H1 (cell line): ENCODE results near the gene C16orf87. TPM values are rescaled to one million over a fixed set of nuclear protein-coding genes. Genes with fewer than 3 reads are reported as not detected.

Experiments
- CTCF ChIA-PET: fragments of 300-600 bp; sonication (Branson Sonifier 250); formaldehyde crosslinking; loops from one replicate; lab custom pipeline; 2021; ENCODE audit not compliant: partially characterized antibody; lab: Charles Lee
- POLR2A ChIA-PET: fragments of 300-600 bp; sonication (Branson Sonifier 250); formaldehyde crosslinking; loops from one replicate; lab custom pipeline; 2021; ENCODE audit warnings: inconsistent platforms; ENCODE audit not compliant: partially characterized antibody; lab: Charles Lee
- DNase-seq, 2 experiments: peaks; one replicate each; pipeline versions ENCODE4 v3.0.0 to v3.0.0-alpha.2; 2010 to 2022; ENCODE audit warnings: low spot score in 2 of 2, low read depth in 1 of 2, mixed read lengths in 1 of 2
- FAIRE-seq: peaks from 2 replicates; lab custom pipeline; 2011; peaks lifted over from hg19 to GRCh38; lab: Jason Lieb, UNC
- H2AFZ ChIP-seq: 2 replicates; pipeline ENCODE4 v1.8.1; 2012; ENCODE audit warnings: low read length, inconsistent platforms
- H2AK5ac ChIP-seq: 2 replicates; pipeline ENCODE4 v1.6.1; 2013; ENCODE audit warnings: low read depth, low read length
- H2BK120ac ChIP-seq: replicated peaks from 2 replicates; pipeline ENCODE3; 2013; ENCODE audit warnings: low read depth, low read length, inconsistent platforms
- H2BK12ac ChIP-seq: 2 replicates; pipeline ENCODE4 v1.6.1; 2013; ENCODE audit warnings: low read depth, low read length
- H2BK15ac ChIP-seq: 2 replicates; pipeline ENCODE4 v1.6.1; 2013; ENCODE audit warnings: low read length
- H2BK20ac ChIP-seq: 2 replicates; pipeline ENCODE4 v1.6.1; 2013; ENCODE audit warnings: low read length
- H2BK5ac ChIP-seq: 2 replicates; pipeline ENCODE4 v1.6.1; 2013; ENCODE audit warnings: low read depth, low read length
- H3K14ac ChIP-seq: 2 replicates; pipeline ENCODE4 v1.6.1; 2013; ENCODE audit warnings: inconsistent platforms; ENCODE audit not compliant: insufficient read length
- H3K18ac ChIP-seq: 2 replicates; pipeline ENCODE4 v1.6.1; 2013; ENCODE audit warnings: low read length; ENCODE audit errors: extremely low read depth
- H3K23ac ChIP-seq: 2 replicates; pipeline ENCODE4 v1.6.1; 2013; ENCODE audit warnings: inconsistent platforms; ENCODE audit not compliant: insufficient read length
- H3K23me2 ChIP-seq: 2 replicates; pipeline ENCODE4 v1.6.1; 2013; ENCODE audit warnings: low read depth, low read length
- H3K27ac ChIP-seq: 2 replicates; pipeline ENCODE4 v1.6.1; 2011; ENCODE audit warnings: low read depth, low read length, inconsistent platforms
- H3K27me3 ChIP-seq, 4 experiments: replicated peaks in 1 of 4; 1 replicate in 1 of 4; 2 replicates in 3 of 4; pipeline versions ENCODE4 v1.6.1 to v1.8.1; 2011 to 2013; ENCODE audit warnings: low read length in 3 of 4, mild to moderate bottlenecking in 3 of 4, inconsistent platforms in 2 of 4, mixed read lengths in 2 of 4, moderate library complexity in 1 of 4; ENCODE audit not compliant: control insufficient read depth in 3 of 4, insufficient read depth in 3 of 4; ENCODE audit errors: extremely low read depth in 1 of 4
- H3K36me3 ChIP-seq, 4 experiments: 2 replicates each; pipeline versions ENCODE4 v1.6.1 to v1.8.1; 2011 to 2013; ENCODE audit warnings: mild to moderate bottlenecking in 4 of 4, low read length in 3 of 4, moderate library complexity in 2 of 4, control low read depth in 1 of 4, inconsistent platforms in 1 of 4; ENCODE audit not compliant: insufficient read depth in 4 of 4, control insufficient read depth in 2 of 4
- H3K4ac ChIP-seq: replicated peaks from 2 replicates; pipeline ENCODE3; 2013; ENCODE audit warnings: low read length, low read depth, mixed read lengths, inconsistent platforms; ENCODE audit not compliant: insufficient read length
- H3K4me1 ChIP-seq, 4 experiments: replicated peaks in 1 of 4; 1 replicate in 1 of 4; 2 replicates in 3 of 4; pipeline versions ENCODE4 v1.6.1 to v1.8.1; 2011 to 2013; ENCODE audit warnings: low read length in 3 of 4, inconsistent platforms in 2 of 4, mixed read lengths in 1 of 4; ENCODE audit not compliant: insufficient read depth in 4 of 4, control insufficient read depth in 3 of 4
- H3K4me2 ChIP-seq, 2 experiments: 2 replicates each; pipeline versions ENCODE4 v1.6.1 to v1.8.1; 2011 to 2013; ENCODE audit warnings: low read depth in 2 of 2, low read length in 2 of 2, control low read depth in 1 of 2, inconsistent platforms in 1 of 2, mild to moderate bottlenecking in 1 of 2; ENCODE audit not compliant: insufficient read depth in 1 of 2
- H3K4me3 ChIP-seq, 4 experiments: fragments of 200-600, 300-600 bp in 1 of 4; sonication (generic), shearing (Covaris generic), sonication (Bioruptor Twin) in 1 of 4; 2 replicates each; pipeline versions ENCODE4 v1.5.1 to v1.8.1; 2011 to 2016; ENCODE audit warnings: low read length in 4 of 4, low read depth in 3 of 4, control low read depth in 2 of 4, inconsistent platforms in 2 of 4, mild to moderate bottlenecking in 2 of 4, mixed read lengths in 1 of 4, moderate library complexity in 1 of 4; ENCODE audit not compliant: insufficient read depth in 2 of 4; ENCODE audit errors: extremely low read depth in 1 of 4
- H3K56ac ChIP-seq: replicated peaks from 2 replicates; pipeline ENCODE3; 2013; ENCODE audit warnings: low read depth, mild to moderate bottlenecking, mixed read lengths, low read length, inconsistent platforms; ENCODE audit not compliant: insufficient read length
- H3K79me1 ChIP-seq: 2 replicates; pipeline ENCODE4 v1.6.1; 2013; ENCODE audit warnings: low read depth, low read length, control low read depth
- H3K79me2 ChIP-seq, 2 experiments: 2 replicates each; pipeline versions ENCODE4 v1.6.1 to v1.8.1; 2012 to 2013; ENCODE audit warnings: low read length in 2 of 2, mild to moderate bottlenecking in 2 of 2, inconsistent platforms in 1 of 2; ENCODE audit not compliant: insufficient read depth in 2 of 2, control insufficient read depth in 1 of 2
- H3K9ac ChIP-seq, 4 experiments: replicated peaks in 1 of 4; 1 replicate in 1 of 4; 2 replicates in 3 of 4; pipeline versions ENCODE4 v1.6.1 to v1.8.1; 2011 to 2013; ENCODE audit warnings: low read depth in 3 of 4, low read length in 3 of 4, control low read depth in 2 of 4, mild to moderate bottlenecking in 2 of 4, moderate library complexity in 2 of 4, inconsistent platforms in 1 of 4; ENCODE audit errors: extremely low read depth in 1 of 4
- H3K9me3 ChIP-seq, 2 experiments: 2 replicates each; pipeline versions ENCODE4 v1.6.1 to v1.8.1; 2012 to 2013; ENCODE audit warnings: mild to moderate bottlenecking in 2 of 2, moderate library complexity in 2 of 2, control low read depth in 1 of 2, inconsistent platforms in 1 of 2, low read depth in 1 of 2, low read length in 1 of 2, mixed read lengths in 1 of 2; ENCODE audit not compliant: insufficient read depth in 2 of 2
- H4K20me1 ChIP-seq, 2 experiments: replicated peaks in 1 of 2; 2 replicates each; pipeline versions ENCODE3 to v1.8.1; 2011 to 2013; ENCODE audit warnings: inconsistent platforms in 2 of 2, low read length in 2 of 2, mild to moderate bottlenecking in 1 of 2; ENCODE audit not compliant: insufficient read depth in 2 of 2, control insufficient read depth in 1 of 2
- H4K5ac ChIP-seq: 2 replicates; pipeline ENCODE4 v1.6.1; 2013; ENCODE audit warnings: low read length, low read depth, mixed read lengths, inconsistent platforms; ENCODE audit not compliant: insufficient read length
- H4K8ac ChIP-seq: 2 replicates; pipeline ENCODE4 v1.8.0; 2013; ENCODE audit warnings: mild to moderate bottlenecking, moderate library complexity, low read length, inconsistent platforms; ENCODE audit not compliant: insufficient read depth; ENCODE audit errors: extremely low read depth
- H4K91ac ChIP-seq: replicated peaks from 2 replicates; pipeline ENCODE3; 2013; ENCODE audit warnings: low read length, mixed read lengths, inconsistent platforms; ENCODE audit not compliant: insufficient read length
- BACH1 ChIP-seq: IDR thresholded peaks from 2 replicates; pipeline ENCODE4 v1.6.1; 2012; ENCODE audit warnings: low read length, improper control_type of control experiment
- CBX8 ChIP-seq: fragments of 300-800, 300-1000 bp; sonication (generic); IDR thresholded peaks from 2 replicates; pipeline ENCODE4 v1.7.1; 2016; ENCODE audit warnings: low read depth, low read length, borderline replicate concordance
- CHD1 ChIP-seq: IDR thresholded peaks from 2 replicates; pipeline ENCODE4 v1.6.1; 2012; ENCODE audit warnings: low read depth, low read length, improper control_type of control experiment
- EZH2 ChIP-seq: fragments of 200-600 bp; sonication (generic); IDR thresholded peaks from 2 replicates; pipeline ENCODE4 v1.7.1; 2012; ENCODE audit warnings: low read depth, mild to moderate bottlenecking, moderate library complexity, low read length, inconsistent platforms; ENCODE audit not compliant: severe bottlenecking
- GTF2F1 ChIP-seq: IDR thresholded peaks from 2 replicates; pipeline ENCODE4 v1.6.1; 2012; ENCODE audit warnings: low read depth, low read length, improper control_type of control experiment, borderline replicate concordance
- KDM1A ChIP-seq: fragments of 200-600, 300-600 bp; sonication (generic); IDR thresholded peaks from 2 replicates; pipeline ENCODE4 v1.7.1; 2016; ENCODE audit warnings: mild to moderate bottlenecking, low read length, borderline replicate concordance
- RBBP5 ChIP-seq: IDR thresholded peaks from 2 replicates; pipeline ENCODE4 v1.7.1; 2012; ENCODE audit warnings: low read depth, mild to moderate bottlenecking, inconsistent platforms, low read length, moderate library complexity, borderline replicate concordance
- SAP30 ChIP-seq: fragments of 300-600 bp; sonication (generic); IDR thresholded peaks from 2 replicates; pipeline ENCODE4 v1.7.1; 2012; ENCODE audit warnings: low read length, moderate library complexity, mild to moderate bottlenecking, inconsistent platforms; ENCODE audit not compliant: insufficient read depth, insufficient replicate concordance
- SIRT6 ChIP-seq: IDR thresholded peaks from one replicate; pipeline ENCODE4 v1.7.1; 2012; ENCODE audit warnings: low read length, inconsistent platforms
- SUZ12 ChIP-seq: fragments of 200-600 bp; sonication (generic); IDR thresholded peaks from 2 replicates; pipeline ENCODE4 v1.6.1; 2012; ENCODE audit warnings: mild to moderate bottlenecking, inconsistent platforms, low read length, moderate library complexity, mixed read lengths
- WGBS, 2 experiments: shearing (Covaris generic) in 1 of 2; methylation state at CpG; one replicate each; pipeline versions ENCODE4 v1.1.6 to v1.1.7; 2013 to 2015; ENCODE audit warnings: low lambda C conversion rate in 2 of 2, mixed read lengths in 2 of 2, inconsistent platforms in 1 of 2, low coverage in 1 of 2, missing lambda C conversion rate in 1 of 2; ENCODE audit not compliant: insufficient replicate concordance in 2 of 2, insufficient coverage in 1 of 2, insufficient read length in 1 of 2; ENCODE audit errors: extremely low coverage in 1 of 2, missing lambda C conversion rate in 1 of 2; 5-methylcytosine and 5-hydroxymethylcytosine counted together
- polyA plus RNA-seq, 7 experiments: library from polyadenylated mRNA; depleted of rRNA in 3 of 7; stranded (reverse) in 5 of 7; unstranded in 2 of 7; fragments of >200 nt in 5 of 7; fragments of 200-250 nt in 2 of 7; gene quantifications; 1 replicate in 5 of 7; 2 replicates in 1 of 7; 4 replicates in 1 of 7; pipeline versions ENCODE4 v1.2.1 to v1.2.3, GENCODE V29; 2011 to 2013; ENCODE audit warnings: missing spikeins in 2 of 7, mixed read lengths in 2 of 7
- total RNA-seq: library from RNA; stranded (reverse); fragmentation: NEBNext Ultra II Directional; extraction: Animal tissue kit (Norgen Biotek cat#: 25700); gene quantifications from 2 replicates; pipeline ENCODE4 v1.2.1, GENCODE V29; 2021
- TF ChIP-seq, protein P1 (sequence below): IDR thresholded peaks from 2 replicates; pipeline ENCODE4 v1.6.1; 2011; ENCODE audit warnings: low read length, improper control_type of control experiment
- TF ChIP-seq, protein P2 (sequence below): IDR thresholded peaks from 2 replicates; pipeline ENCODE4 v1.6.1; 2012; ENCODE audit warnings: inconsistent platforms

The C16orf87 gene
- total and polyA plus RNA-seq, 2 of the 8 experiments (the other 6 are each of a cell fraction or from before 2014, with no cell fraction given) = 4.8 to 21.8 TPM

DNA sequence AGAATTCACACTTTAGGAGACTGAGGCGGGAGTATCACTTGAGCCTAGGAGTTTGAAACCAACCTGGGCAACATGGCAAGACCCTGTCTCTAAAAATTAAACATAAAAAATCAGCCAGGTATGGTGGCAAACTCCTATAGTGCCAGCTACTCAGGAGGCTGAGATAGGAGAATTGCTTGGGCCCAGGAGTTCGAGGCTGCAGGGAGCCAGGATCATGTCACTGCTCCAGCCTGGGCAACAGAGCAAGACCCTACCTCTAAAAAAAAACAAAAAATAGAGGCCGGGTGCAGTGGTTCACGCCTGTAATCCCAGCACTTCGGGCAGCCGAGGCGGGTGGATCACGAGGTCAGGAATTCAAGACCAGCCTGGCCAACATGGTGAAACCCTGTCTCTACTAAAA is 44.3 kb upstream of the C16orf87 start:
- DNase-seq (no peak), FAIRE-seq (no peak)
- Histone ChIP-seq H3K4me2 (no peak overlapping the region), H3K56ac (no peak overlapping the region), H3K9ac (no peak overlapping the region), H3K4me3 (no peak overlapping the region), H3K4me1 (no peaks in the 10 kb centered on the region), H2AFZ (no peak overlapping the region), H2BK20ac (no peak overlapping the region), H4K20me1 (no peaks in the 10 kb centered on the region), H4K91ac (no peak overlapping the region), H3K27me3 (no peaks in the 10 kb centered on the region), H4K8ac (no peak overlapping the region), H3K23me2 (no peaks in the 10 kb centered on the region), H3K79me1 (no peaks in the 10 kb centered on the region), H4K5ac (no peak overlapping the region), H2BK120ac (no peak overlapping the region), H3K4ac (no peak overlapping the region), H3K79me2 (no peaks in the 10 kb centered on the region), H2BK15ac (no peak overlapping the region), H3K18ac (no peak overlapping the region), H3K27ac (no peak overlapping the region), H2BK5ac (no peak overlapping the region), H3K9me3 (no peaks in the 10 kb centered on the region), H3K36me3 (no peaks in the 10 kb centered on the region), H2AK5ac (no peak overlapping the region), H3K23ac (no peak overlapping the region), H2BK12ac (no peak overlapping the region), H3K14ac (no peak overlapping the region)
- CTCF ChIA-PET = interaction anchor here (0.6 to 3.2 kb wide), 6 partner anchors 11 to 514 kb away, joined by 3 to 17 read pairs (median 3); no protein-coding TSS in a partner anchor
- POLR2A ChIA-PET = interaction anchor here (2.0 to 4.6 kb wide), 4 partner anchors 9 to 20 kb away, joined by 8 to 20 read pairs (median 14); partner anchors contain the start of gene GPT2
- 86% methylated on average over 8 of the region's 8 CpGs; no CpG with 5 or more reads in 1 of the 2 experiments for WGBS, 2 experiments
- TF ChIP-seq SIRT6 (no peak), SUZ12 (no peak), GTF2F1 (no peak), EZH2 (no peak), BACH1 (no peak), KDM1A (no peak), RBBP5 (no peak), SAP30 (no peak), CBX8 (no peak), CHD1 (no peak)
- TF ChIP-seq, protein P1, sequence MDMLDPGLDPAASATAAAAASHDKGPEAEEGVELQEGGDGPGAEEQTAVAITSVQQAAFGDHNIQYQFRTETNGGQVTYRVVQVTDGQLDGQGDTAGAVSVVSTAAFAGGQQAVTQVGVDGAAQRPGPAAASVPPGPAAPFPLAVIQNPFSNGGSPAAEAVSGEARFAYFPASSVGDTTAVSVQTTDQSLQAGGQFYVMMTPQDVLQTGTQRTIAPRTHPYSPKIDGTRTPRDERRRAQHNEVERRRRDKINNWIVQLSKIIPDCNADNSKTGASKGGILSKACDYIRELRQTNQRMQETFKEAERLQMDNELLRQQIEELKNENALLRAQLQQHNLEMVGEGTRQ = no peak
- TF ChIP-seq, protein P2, sequence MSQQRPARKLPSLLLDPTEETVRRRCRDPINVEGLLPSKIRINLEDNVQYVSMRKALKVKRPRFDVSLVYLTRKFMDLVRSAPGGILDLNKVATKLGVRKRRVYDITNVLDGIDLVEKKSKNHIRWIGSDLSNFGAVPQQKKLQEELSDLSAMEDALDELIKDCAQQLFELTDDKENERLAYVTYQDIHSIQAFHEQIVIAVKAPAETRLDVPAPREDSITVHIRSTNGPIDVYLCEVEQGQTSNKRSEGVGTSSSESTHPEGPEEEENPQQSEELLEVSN = no peak
